HepG2 (cell line): ENCODE measurements around the gene OSBPL8. TPM values are rescaled to one million over a fixed set of nuclear protein-coding genes. Genes with fewer than 3 reads are reported as not detected.

Source experiments
- AGO2 ChIP-seq: fragments of 200-400 bp; formaldehyde crosslinking; optimal IDR thresholded peaks from 2 replicates; pipeline ENCODE3; 2017; ENCODE audit warnings: mild to moderate bottlenecking, low read depth, low read length, moderate library complexity
- ATM ChIP-seq: fragments of 450-650 bp; IDR thresholded peaks from 2 replicates; pipeline ENCODE4 v1.7.1; 2017; ENCODE audit warnings: mild to moderate bottlenecking, borderline replicate concordance
- CEBPB ChIP-seq: IDR thresholded peaks from 2 replicates; pipeline ENCODE4 v1.6.1; 2011; ENCODE audit warnings: low read depth, low read length, improper control_type of control experiment, borderline replicate concordance
- HOMEZ ChIP-seq: IDR thresholded peaks from 2 replicates; pipeline ENCODE4 v1.6.1; 2016; ENCODE audit warnings: low read depth
- KLF12 ChIP-seq: sonication (generic); formaldehyde crosslinking; IDR thresholded peaks from 2 replicates; pipeline ENCODE4 v1.4.0; 2020; ENCODE audit warnings: missing genetic modification reagents, borderline replicate concordance
- MEIS2 ChIP-seq: sonication (generic); formaldehyde crosslinking; IDR thresholded peaks from 2 replicates; pipeline ENCODE4 v1.9.0; 2021; ENCODE audit warnings: mild to moderate bottlenecking, missing genetic modification reagents
- NFKB2 ChIP-seq: sonication (generic); formaldehyde crosslinking; IDR thresholded peaks from 2 replicates; pipeline ENCODE4 v1.4.0; 2020; ENCODE audit warnings: missing genetic modification reagents, borderline replicate concordance
- NR2C2 ChIP-seq: sonication (generic); formaldehyde crosslinking; IDR thresholded peaks from 2 replicates; pipeline ENCODE4 v1.4.0; 2020; ENCODE audit warnings: missing genetic modification reagents, mild to moderate bottlenecking, moderate library complexity, borderline replicate concordance
- PBX2 ChIP-seq: IDR thresholded peaks from 2 replicates; pipeline ENCODE4 v1.6.1; 2016; ENCODE audit warnings: control low read depth
- RARA ChIP-seq: IDR thresholded peaks from 2 replicates; pipeline ENCODE4 v1.6.1; 2016; ENCODE audit warnings: missing genetic modification reagents, missing compliant biosample characterization
- RBAK ChIP-seq: sonication (generic); formaldehyde crosslinking; IDR thresholded peaks from 2 replicates; pipeline ENCODE4 v1.5.1; 2020; ENCODE audit warnings: mild to moderate bottlenecking, missing genetic modification reagents
- RNF219 ChIP-seq: sonication (generic); formaldehyde crosslinking; IDR thresholded peaks from 2 replicates; pipeline ENCODE4 v1.5.0; 2020; ENCODE audit warnings: mild to moderate bottlenecking, missing genetic modification reagents
- SRSF9 ChIP-seq: fragments of 200-400 bp; formaldehyde crosslinking; IDR thresholded peaks from 2 replicates; pipeline ENCODE4 v1.6.1; 2018; ENCODE audit warnings: borderline replicate concordance, mild to moderate bottlenecking, low read depth, low read length; ENCODE audit not compliant: insufficient read depth, poor library complexity, severe bottlenecking
- TBL1XR1 ChIP-seq: fragments of 150-350 bp; IDR thresholded peaks from 2 replicates; pipeline ENCODE4 v1.6.1; 2014; ENCODE audit warnings: borderline replicate concordance, low read length; ENCODE audit not compliant: partially characterized antibody
- XRCC5 ChIP-seq: fragments of 200-400 bp; formaldehyde crosslinking; optimal IDR thresholded peaks from 2 replicates; pipeline ENCODE3; 2017; ENCODE audit warnings: mild to moderate bottlenecking, low read length
- ZNF558 ChIP-seq: sonication (generic); formaldehyde crosslinking; IDR thresholded peaks from 2 replicates; pipeline ENCODE4 v1.9.0; 2022; ENCODE audit warnings: mild to moderate bottlenecking, missing genetic modification reagents, borderline replicate concordance
- ZNF629 ChIP-seq: sonication (generic); formaldehyde crosslinking; conservative IDR thresholded peaks from 2 replicates; pipeline ENCODE4 v1.5.0; 2020; ENCODE audit warnings: missing genetic modification reagents
- ZNF644 ChIP-seq: IDR thresholded peaks from 2 replicates; pipeline ENCODE4 v1.6.1; 2016; ENCODE audit warnings: low read depth
- ZNF724P ChIP-seq: sonication (generic); formaldehyde crosslinking; IDR thresholded peaks from 2 replicates; pipeline ENCODE4 v1.8.0; 2022; ENCODE audit warnings: missing genetic modification reagents, borderline replicate concordance
- ZNF776 ChIP-seq: sonication (generic); formaldehyde crosslinking; IDR thresholded peaks from 2 replicates; pipeline ENCODE4 v1.4.0; 2020; ENCODE audit warnings: mild to moderate bottlenecking, missing genetic modification reagents
- polyA plus RNA-seq, 8 experiments: library from polyadenylated mRNA; depleted of rRNA in 3 of 8; stranded (reverse) in 7 of 8; unstranded in 1 of 8; fragments of >200 nt; fragmentation: Illumina TruSeq in 4 of 8; extraction: Trizol in 4 of 8; gene quantifications; 2 replicates each; pipeline versions ENCODE4 v1.2.1 to v1.2.3, GENCODE V29; 2011 to 2016; ENCODE audit warnings: low read depth in 4 of 8, missing spikeins in 1 of 8, mixed read lengths in 1 of 8; ENCODE audit not compliant: insufficient read depth in 1 of 8
- total RNA-seq, 5 experiments: library from RNA; depleted of rRNA; stranded (reverse); fragments of >200 nt; fragmentation: Illumina TruSeq; extraction: Trizol; gene quantifications; 2 replicates each; pipeline ENCODE4 v1.2.3, GENCODE V29; 2016; ENCODE audit warnings: low read depth in 1 of 5
- TF ChIP-seq, protein P1 (sequence below): sonication (generic); formaldehyde crosslinking; conservative IDR thresholded peaks from 2 replicates; pipeline ENCODE4 v1.8.1; 2023; ENCODE audit warnings: missing genetic modification reagents
- TF ChIP-seq, protein P2 (sequence below): sonication (generic); formaldehyde crosslinking; IDR thresholded peaks from 2 replicates; pipeline ENCODE4 v1.8.0; 2022; ENCODE audit warnings: missing genetic modification reagents, mild to moderate bottlenecking, inconsistent platforms, borderline replicate concordance

Gene OSBPL8
- total and polyA plus RNA-seq, 2 of the 13 experiments (the other 11 are each of a cell fraction or from before 2014, with no cell fraction given), result 11.0 to 33.9 TPM

DNA sequence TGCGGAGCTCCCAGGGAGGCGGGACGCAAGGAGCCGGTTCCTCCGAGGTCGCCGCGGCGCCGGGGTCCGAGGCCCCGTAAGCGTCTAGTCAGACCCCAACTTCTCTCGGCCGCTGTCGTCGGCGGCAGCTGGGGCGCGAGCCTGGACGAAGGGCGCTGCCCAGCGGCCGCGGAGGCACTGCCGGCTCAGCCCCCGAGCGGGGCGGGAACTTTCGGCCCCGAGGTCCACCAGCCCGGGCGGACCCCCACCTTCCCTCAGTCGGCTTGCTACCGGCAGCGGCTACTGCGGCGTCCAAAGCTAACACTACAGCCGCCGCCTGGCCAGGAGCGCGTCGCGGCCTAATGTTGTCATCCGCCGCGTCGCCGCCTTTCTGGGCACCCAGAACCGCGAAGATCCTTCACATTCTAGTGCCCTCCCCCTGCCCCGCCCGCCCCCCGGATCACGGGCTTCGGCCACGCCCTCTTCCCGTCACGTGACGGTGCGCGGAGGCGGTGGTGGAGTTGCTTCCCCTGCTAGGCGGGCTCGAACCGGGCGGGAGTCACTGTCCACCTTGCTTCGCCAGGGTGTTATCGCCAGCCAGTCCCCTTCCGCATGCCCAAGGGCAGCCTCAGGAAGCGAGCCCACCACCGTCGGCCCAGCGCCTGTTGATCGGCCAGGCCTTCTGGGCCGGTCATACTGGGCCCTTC is at the start of gene OSBPL8 (continued):
- TF ChIP-seq, protein P1, sequence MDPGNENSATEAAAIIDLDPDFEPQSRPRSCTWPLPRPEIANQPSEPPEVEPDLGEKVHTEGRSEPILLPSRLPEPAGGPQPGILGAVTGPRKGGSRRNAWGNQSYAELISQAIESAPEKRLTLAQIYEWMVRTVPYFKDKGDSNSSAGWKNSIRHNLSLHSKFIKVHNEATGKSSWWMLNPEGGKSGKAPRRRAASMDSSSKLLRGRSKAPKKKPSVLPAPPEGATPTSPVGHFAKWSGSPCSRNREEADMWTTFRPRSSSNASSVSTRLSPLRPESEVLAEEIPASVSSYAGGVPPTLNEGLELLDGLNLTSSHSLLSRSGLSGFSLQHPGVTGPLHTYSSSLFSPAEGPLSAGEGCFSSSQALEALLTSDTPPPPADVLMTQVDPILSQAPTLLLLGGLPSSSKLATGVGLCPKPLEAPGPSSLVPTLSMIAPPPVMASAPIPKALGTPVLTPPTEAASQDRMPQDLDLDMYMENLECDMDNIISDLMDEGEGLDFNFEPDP (CRISPR knock-in tag), result 0 out of 2 replicates have a peak, but pooled peaks have one; percentile 47
- no peak for TF ChIP-seq KLF12 (CRISPR knock-in tag)
- no peak for TF ChIP-seq RNF219 (CRISPR knock-in tag)
- TF ChIP-seq TBL1XR1, result peak; percentile 10
- peak; percentile 42 for TF ChIP-seq NR2C2
- peak; percentile 83 for TF ChIP-seq AGO2
- TF ChIP-seq ATM, result no peak
- TF ChIP-seq CEBPB, result no peak
- TF ChIP-seq HOMEZ, result peak; percentile 86
- peak; percentile 82; the same call in 1 of the 2 replicates for TF ChIP-seq ZNF776 (CRISPR knock-in tag)
- TF ChIP-seq XRCC5, result peak; percentile 63
- no peak for TF ChIP-seq PBX2 (CRISPR knock-in tag)
- TF ChIP-seq RBAK (CRISPR knock-in tag), result no peak
- TF ChIP-seq SRSF9, result no peak
- TF ChIP-seq ZNF629 (CRISPR knock-in tag), result no peak; the same call in 1 of the 2 replicates
- TF ChIP-seq, protein P2, sequence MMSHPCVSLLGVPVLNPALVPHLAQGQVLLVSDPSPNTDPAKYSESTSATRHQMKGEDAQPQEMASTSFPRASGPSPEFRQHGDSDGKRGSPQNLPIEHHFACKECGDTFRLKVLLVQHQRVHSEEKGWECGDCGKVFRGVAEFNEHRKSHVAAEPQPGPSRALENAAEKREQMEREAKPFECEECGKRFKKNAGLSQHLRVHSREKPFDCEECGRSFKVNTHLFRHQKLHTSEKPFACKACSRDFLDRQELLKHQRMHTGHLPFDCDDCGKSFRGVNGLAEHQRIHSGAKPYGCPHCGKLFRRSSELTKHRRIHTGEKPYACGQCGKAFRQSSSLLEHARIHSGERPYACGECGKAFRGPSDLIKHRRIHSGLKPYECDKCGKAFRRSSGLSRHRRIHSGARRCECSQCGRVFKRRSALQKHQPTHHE (CRISPR knock-in tag), result peak; percentile 61
- peak; percentile 60; the same call in 1 of the 2 replicates for TF ChIP-seq MEIS2 (CRISPR knock-in tag)
- no peak; the same call in 1 of the 2 replicates for TF ChIP-seq ZNF724P (CRISPR knock-in tag)
- peak; percentile 7 for TF ChIP-seq RARA (CRISPR knock-in tag)
- no peak; the same call in 1 of the 2 replicates for TF ChIP-seq ZNF644
- peak; percentile 83; the same call in 1 of the 2 replicates for TF ChIP-seq ZNF558 (CRISPR knock-in tag)
- peak; percentile 81 for TF ChIP-seq NFKB2
